Naive thymus-derived CD8-positive, alpha-beta T cell (primary cell): ENCODE data around the gene LHFPL6. TPM values are rescaled to one million over a fixed set of nuclear protein-coding genes. Genes with fewer than 3 reads are reported as not detected.
A peak's percentile ranks its signal among the peaks of the same experiment; 100 is the strongest.

Experiments used
- ATAC-seq, 2 donors: fragments of 150-1000 bp; cut with Tn5 transposase in 1 of 2; sonication (Bioruptor Pico), chemical (Tn5 transposase) in 1 of 2; 1 replicate in 1 of 2; 2 replicates in 1 of 2; pipeline ENCODE4 v1.10.0; 2021; ENCODE audit warnings: mild to moderate bottlenecking in 2 of 2, moderate library complexity in 2 of 2
- POLR2A ChIA-PET: fragments of 350-600 bp; sonication (Branson Sonifier 250); formaldehyde crosslinking; loops from one replicate; lab custom pipeline; 2021; ENCODE audit warnings: antibody characterized with exemption; lab: Charles Lee
- DNase-seq, 10 donors: peaks; one replicate each; pipeline versions ENCODE4 v3.0.0 to v3.0.0-alpha.2; 2020 to 2022
- H3K27ac Mint-ChIP-seq, 10 donors: one replicate each; pipeline ENCODE4 v1.8.0; 2020 to 2022; ENCODE audit warnings: mild to moderate bottlenecking in 10 of 10, mixed read lengths in 10 of 10, moderate library complexity in 4 of 10, inconsistent platforms in 1 of 10
- H3K27me3 Mint-ChIP-seq, 5 donors: one replicate each; pipeline ENCODE4 v1.8.0; 2021 to 2022; ENCODE audit warnings: mixed read lengths in 5 of 5
- H3K36me3 Mint-ChIP-seq, 3 donors: one replicate each; pipeline ENCODE4 v1.8.0; 2020 to 2022; ENCODE audit warnings: mixed read lengths in 3 of 3, mild to moderate bottlenecking in 2 of 3, inconsistent platforms in 1 of 3
- H3K4me1 Mint-ChIP-seq, 4 donors: one replicate each; pipeline ENCODE4 v1.8.0; 2021 to 2022; ENCODE audit warnings: mixed read lengths in 4 of 4
- H3K4me3 Mint-ChIP-seq, 10 donors: one replicate each; pipeline ENCODE4 v1.8.0; 2020 to 2022; ENCODE audit warnings: mild to moderate bottlenecking in 10 of 10, mixed read lengths in 10 of 10, moderate library complexity in 6 of 10, inconsistent platforms in 1 of 10
- H3K9me3 Mint-ChIP-seq, 9 donors: one replicate each; pipeline ENCODE4 v1.8.0; 2020 to 2022; ENCODE audit warnings: mixed read lengths in 9 of 9, mild to moderate bottlenecking in 3 of 9, inconsistent platforms in 1 of 9, moderate library complexity in 1 of 9
- polyA plus RNA-seq, 3 donors: library from polyadenylated mRNA; unstranded; fragments of 300-500 nt; fragmentation: Illumina TruSeq; gene quantifications; one replicate each; pipeline ENCODE4 v1.2.3, GENCODE V29; 2021
- total RNA-seq, 8 experiments: library from RNA in 2 of 8; stranded (reverse) in 2 of 8; gene quantifications; one replicate each; pipeline ENCODE4 v1.2.3 and lab custom pipeline; 2021 to 2026

LHFPL6 gene
- total and polyA plus RNA-seq, 5 experiments from 2014 or later: not detected

- no peaks in the 10 kb centered on the region for H3K4me1 Mint-ChIP-seq
- ATAC-seq (no peak), DNase-seq (no peak)
- POLR2A ChIA-PET: no interaction called here
- no peak overlapping the region for H3K27ac Mint-ChIP-seq
- H3K27me3 Mint-ChIP-seq: peaks cover 0 to 32% (median 0%) of the 10 kb centered on the region in 5 donors
- no peaks in the 10 kb centered on the region for H3K36me3 Mint-ChIP-seq
- H3K4me3 Mint-ChIP-seq: no peak overlapping the region
- H3K9me3 Mint-ChIP-seq: peaks cover 0 to 2% (median 0%) of the 10 kb centered on the region in 9 donors
These were observed 227.4 kb downstream of the LHFPL6 start for GRCh38 chr13:39375601-39376000.

DNA sequence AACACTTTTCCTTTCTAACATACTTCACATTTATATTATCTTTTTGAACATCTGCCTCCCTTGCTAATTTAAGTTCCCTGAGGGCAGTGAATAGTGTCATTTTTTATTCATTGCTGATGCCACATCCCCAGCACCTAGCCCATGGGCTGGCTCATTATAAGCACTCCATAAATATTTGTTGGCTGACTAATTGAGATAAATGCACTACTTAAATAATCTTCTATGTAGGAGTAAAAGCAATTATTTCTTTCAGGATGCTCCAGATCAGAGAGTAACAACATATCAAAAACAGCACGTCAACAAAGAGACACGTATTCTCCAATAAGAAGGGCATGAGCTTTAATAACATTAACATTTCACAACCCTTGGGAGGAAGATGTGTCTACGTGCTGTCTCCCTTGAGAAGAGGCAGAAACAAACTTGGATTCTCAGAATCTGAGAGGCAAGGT lies 228.2 kb downstream of the LHFPL6 start:
- Mint-ChIP-seq H3K4me3 (no peak overlapping the region), H3K9me3 (peaks cover 0 to 2% (median 0%) of the 10 kb centered on the region in 9 donors), H3K27me3 (peaks cover 0 to 32% (median 2%) of the 10 kb centered on the region in 5 donors), H3K27ac (no peak overlapping the region), H3K36me3 (no peaks in the 10 kb centered on the region), H3K4me1 (no peaks in the 10 kb centered on the region)
- POLR2A ChIA-PET: no interaction called here
- ATAC-seq: no peak
- DNase-seq: no peak

DNA sequence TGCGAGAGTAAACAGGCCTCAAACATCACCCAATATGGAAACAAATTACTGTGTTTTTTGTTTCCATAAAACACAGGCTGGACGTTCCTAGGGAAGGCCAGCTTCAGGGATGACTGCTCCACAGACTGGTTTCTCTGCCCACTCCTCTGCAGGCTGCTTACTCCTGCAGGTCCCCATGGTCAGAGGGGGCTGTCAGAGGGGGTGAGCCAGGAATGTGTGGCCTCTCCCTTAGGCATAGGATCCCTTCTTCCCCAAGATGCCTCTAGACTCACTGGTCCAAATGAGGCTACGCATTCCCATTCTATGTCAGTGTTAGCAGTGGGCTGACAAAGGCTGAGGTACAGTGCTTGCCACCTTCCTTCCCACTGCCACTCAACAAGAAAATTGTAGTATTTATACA lies 229.8 kb downstream of the LHFPL6 start:
- Mint-ChIP-seq H3K27me3 (peaks cover 0 to 29% (median 2%) of the 10 kb centered on the region in 5 donors), H3K36me3 (no peaks in the 10 kb centered on the region), H3K4me1 (no peaks in the 10 kb centered on the region), H3K27ac (no peak overlapping the region), H3K4me3 (no peak overlapping the region), H3K9me3 (peaks cover 0 to 2% (median 0%) of the 10 kb centered on the region in 9 donors)
- POLR2A ChIA-PET: no interaction called here
- no peak for ATAC-seq
- DNase-seq: no peak

DNA sequence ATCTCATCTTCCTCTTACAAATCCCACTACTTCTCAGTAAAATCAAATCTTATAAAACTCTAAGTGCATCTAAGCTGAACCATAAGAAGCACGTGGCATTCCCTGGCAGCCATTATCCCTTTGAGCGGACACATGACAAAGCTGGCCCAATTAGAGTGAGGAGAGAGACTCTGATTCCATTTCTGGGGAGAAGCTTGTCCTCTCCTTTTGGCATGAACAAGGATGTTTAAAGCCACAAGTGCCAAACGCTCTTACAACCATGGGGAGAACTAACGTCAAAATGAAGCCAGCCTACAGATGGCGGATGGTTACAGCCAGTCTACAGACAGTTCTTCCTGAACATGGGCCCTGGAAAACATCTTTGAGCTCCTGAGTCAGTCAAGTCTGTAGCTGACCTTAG lies 231.3 kb downstream of the LHFPL6 start:
- Mint-ChIP-seq H3K9me3 (peaks cover 0 to 2% (median 0%) of the 10 kb centered on the region in 9 donors), H3K27me3 (peaks cover 0 to 22% (median 3%) of the 10 kb centered on the region in 5 donors)
- POLR2A ChIA-PET: no interaction called here

DNA sequence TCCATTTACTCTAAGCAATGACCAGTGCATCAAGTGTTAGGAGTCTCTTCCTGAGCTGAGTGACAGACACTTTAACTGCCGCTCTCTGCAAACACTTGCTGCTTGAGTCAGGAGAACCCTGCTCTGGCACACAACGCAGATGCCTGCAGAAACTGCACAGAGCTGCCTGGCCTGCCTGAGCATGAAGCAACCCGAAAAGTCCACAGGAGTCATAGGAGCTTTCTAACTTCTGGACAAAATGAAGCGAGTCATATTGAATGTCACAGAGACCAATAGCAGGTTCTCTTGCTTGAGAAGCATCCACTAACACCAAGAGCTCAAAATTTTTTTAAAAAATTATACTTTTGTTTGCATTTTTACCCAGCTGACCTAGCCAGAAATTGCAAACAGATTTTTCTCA lies 232.4 kb downstream of the LHFPL6 start:
- H3K4me1 Mint-ChIP-seq: no peaks in the 10 kb centered on the region
- H3K36me3 Mint-ChIP-seq: no peaks in the 10 kb centered on the region
- DNase-seq: no peak
- H3K9me3 Mint-ChIP-seq: peaks cover 0 to 2% (median 0%) of the 10 kb centered on the region in 9 donors
- POLR2A ChIA-PET: no interaction called here
- ATAC-seq: no peak
- H3K4me3 Mint-ChIP-seq: no peak overlapping the region
- H3K27me3 Mint-ChIP-seq: peaks cover 0 to 27% (median 8%) of the 10 kb centered on the region in 5 donors
- H3K27ac Mint-ChIP-seq: no peak overlapping the region

More for the DNA sequence above, 231.3 kb downstream of the LHFPL6 start:
- Mint-ChIP-seq H3K4me3 (no peak overlapping the region), H3K4me1 (no peaks in the 10 kb centered on the region), H3K36me3 (no peaks in the 10 kb centered on the region), H3K27ac (no peak overlapping the region)
- ATAC-seq: no peak
- DNase-seq: no peak

- DNase-seq (no peak), ATAC-seq (no peak)
- H3K36me3 Mint-ChIP-seq: no peaks in the 10 kb centered on the region
- no peak overlapping the region for H3K4me3 Mint-ChIP-seq
- POLR2A ChIA-PET: no interaction called here
- peaks cover 0 to 2% (median 0%) of the 10 kb centered on the region in 9 donors for H3K9me3 Mint-ChIP-seq
- peaks cover 0 to 32% (median 8%) of the 10 kb centered on the region in 5 donors for H3K27me3 Mint-ChIP-seq
- H3K27ac Mint-ChIP-seq: no peak overlapping the region
- no peaks in the 10 kb centered on the region for H3K4me1 Mint-ChIP-seq
These were observed 232.9 kb downstream of the LHFPL6 start for GRCh38 chr13:39370048-39370447.

DNA sequence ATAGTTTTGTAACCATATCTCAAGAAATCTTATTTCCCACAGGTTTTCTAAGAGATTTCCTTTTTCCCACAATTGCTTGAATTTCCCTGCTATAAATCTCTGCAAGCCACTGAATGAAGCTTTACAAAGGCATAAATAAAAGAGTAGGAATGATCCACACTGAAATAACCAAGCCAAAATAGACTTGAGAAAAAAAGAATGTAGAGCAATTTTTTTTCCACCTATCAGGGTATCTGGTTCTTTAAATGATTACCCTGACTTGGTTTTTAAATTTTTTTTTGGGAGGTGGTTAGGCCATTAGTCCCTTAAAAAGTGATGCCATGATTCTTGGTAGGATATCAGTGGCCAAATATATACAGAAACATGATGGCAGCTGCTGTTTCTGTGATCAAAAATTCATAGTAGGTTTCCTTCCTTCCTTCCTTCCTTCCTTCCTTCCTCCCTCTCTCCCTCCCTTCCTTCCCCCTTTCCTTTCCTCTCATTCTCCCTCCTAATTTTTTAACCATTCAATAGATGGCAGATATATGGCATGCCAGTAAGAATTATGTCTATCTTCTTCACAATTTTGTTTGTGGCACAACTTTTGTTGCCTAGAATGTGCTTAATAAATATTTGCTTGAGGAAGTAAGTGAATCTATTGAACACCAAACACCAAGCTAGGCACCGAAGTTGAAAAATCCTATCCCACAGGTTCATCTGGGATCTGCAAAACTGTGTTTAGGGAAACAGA lies 233.7 kb downstream of the LHFPL6 start:
- H3K4me3 Mint-ChIP-seq: no peak overlapping the region
- no peaks in the 10 kb centered on the region for H3K36me3 Mint-ChIP-seq
- H3K27ac Mint-ChIP-seq: no peak overlapping the region
- POLR2A ChIA-PET: no interaction called here
- DNase-seq (no peak), ATAC-seq (no peak)
- no peaks in the 10 kb centered on the region for H3K4me1 Mint-ChIP-seq
- peaks cover 0 to 2% (median 0%) of the 10 kb centered on the region in 9 donors for H3K9me3 Mint-ChIP-seq
- H3K27me3 Mint-ChIP-seq: peaks cover 0 to 38% (median 8%) of the 10 kb centered on the region in 5 donors

- Mint-ChIP-seq H3K27me3 (peaks cover 0 to 25% (median 8%) of the 10 kb centered on the region in 5 donors), H3K27ac (no peak overlapping the region), H3K36me3 (no peaks in the 10 kb centered on the region), H3K9me3 (peaks cover 0 to 2% (median 0%) of the 10 kb centered on the region in 9 donors), H3K4me3 (no peak overlapping the region), H3K4me1 (no peaks in the 10 kb centered on the region)
- DNase-seq (no peak), ATAC-seq (no peak)
- POLR2A ChIA-PET: no interaction called here
These were observed 237.1 kb downstream of the LHFPL6 start for GRCh38 chr13:39365879-39366278.

- Mint-ChIP-seq H3K9me3 (peaks cover 0 to 2% (median 0%) of the 10 kb centered on the region in 9 donors), H3K36me3 (no peaks in the 10 kb centered on the region), H3K27ac (no peak overlapping the region), H3K4me1 (no peaks in the 10 kb centered on the region), H3K27me3 (peaks cover 0 to 25% (median 8%) of the 10 kb centered on the region in 5 donors), H3K4me3 (no peak overlapping the region)
- POLR2A ChIA-PET: no interaction called here
- ATAC-seq (no peak), DNase-seq (no peak)
These were observed 238.0 kb downstream of the LHFPL6 start for GRCh38 chr13:39364947-39365468.

DNA sequence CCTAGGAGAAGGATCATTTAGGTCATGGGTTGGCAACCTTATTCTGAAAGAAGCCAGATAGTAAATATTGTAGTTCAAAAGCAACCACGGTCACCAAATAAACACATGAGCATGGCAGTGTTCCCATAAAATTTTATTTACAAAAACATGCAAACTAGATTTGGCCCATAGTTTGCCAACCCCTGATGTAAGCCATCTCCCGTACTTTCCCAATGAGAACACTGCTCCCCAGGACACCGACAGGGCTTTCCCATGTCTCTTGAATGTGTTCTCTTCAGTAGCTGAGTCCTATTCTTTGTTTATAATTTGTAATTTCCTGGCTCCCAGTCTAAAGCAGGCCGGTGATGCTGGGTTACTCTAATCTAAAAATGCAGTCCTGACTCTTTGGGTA lies 239.6 kb downstream of the LHFPL6 start:
- H3K27ac Mint-ChIP-seq: peak overlapping the region in 1 of 10 donors; percentile 24
- H3K4me1 Mint-ChIP-seq: no peaks in the 10 kb centered on the region
- peaks cover 0 to 2% (median 0%) of the 10 kb centered on the region in 9 donors for H3K9me3 Mint-ChIP-seq
- ATAC-seq (no peak), DNase-seq (no peak)
- peaks cover 0 to 25% (median 8%) of the 10 kb centered on the region in 5 donors for H3K27me3 Mint-ChIP-seq
- no peak overlapping the region for H3K4me3 Mint-ChIP-seq
- H3K36me3 Mint-ChIP-seq: peaks cover 0 to 2% (median 0%) of the 10 kb centered on the region in 3 donors
- POLR2A ChIA-PET: no interaction called here

DNA sequence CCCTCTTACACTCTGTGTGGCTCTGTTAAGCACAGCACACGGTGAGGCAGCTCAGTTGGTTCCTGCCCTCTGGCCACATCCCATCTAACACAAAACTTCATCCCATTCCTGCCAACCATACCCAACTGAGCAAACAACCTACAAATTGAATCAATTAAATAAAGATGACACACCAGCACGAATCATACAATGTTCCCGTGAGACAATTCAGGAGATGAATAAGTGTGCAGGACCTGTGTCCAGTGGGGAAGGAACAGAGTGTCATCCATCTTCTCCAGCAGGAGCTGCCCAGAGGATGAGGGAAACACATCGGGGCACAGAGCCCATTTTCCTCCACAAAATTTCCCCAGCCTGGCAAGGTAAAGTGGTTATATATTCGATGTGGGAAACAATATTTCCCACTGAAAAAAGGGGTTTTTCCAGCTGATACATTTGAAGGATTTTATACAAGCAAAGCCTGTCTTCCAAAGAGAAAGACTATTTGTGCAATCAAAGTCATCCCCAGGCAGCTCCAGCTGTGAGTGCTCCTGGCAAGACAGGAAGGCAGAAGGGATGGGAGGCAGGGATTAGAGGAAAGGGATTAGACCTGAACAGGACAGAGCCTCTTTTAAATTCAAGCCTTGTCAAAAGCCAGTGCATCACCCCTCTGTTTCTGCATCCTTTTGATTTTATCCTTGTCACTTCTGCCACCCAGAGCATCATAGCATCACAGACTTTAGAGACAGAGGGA lies 240.2 kb downstream of the LHFPL6 start:
- Mint-ChIP-seq H3K4me3 (no peak overlapping the region), H3K4me1 (no peaks in the 10 kb centered on the region), H3K9me3 (peaks cover 0 to 3% (median 0%) of the 10 kb centered on the region in 9 donors), H3K27me3 (peaks cover 4 to 25% (median 8%) of the 10 kb centered on the region in 5 donors), H3K36me3 (peaks cover 0 to 5% (median 0%) of the 10 kb centered on the region in 3 donors), H3K27ac (peak overlapping the region in 1 of 10 donors; percentile 24)
- DNase-seq (no peak), ATAC-seq (no peak)
- POLR2A ChIA-PET: no interaction called here

GRCh38 chr13:39353988-39354387 lies 249.0 kb downstream of the LHFPL6 start:
- Mint-ChIP-seq H3K27me3 (peaks cover 10 to 20% (median 13%) of the 10 kb centered on the region in 5 donors), H3K36me3 (peaks cover 0 to 5% (median 0%) of the 10 kb centered on the region in 3 donors), H3K4me3 (no peak overlapping the region), H3K27ac (no peak overlapping the region), H3K4me1 (no peaks in the 10 kb centered on the region), H3K9me3 (peaks cover 0 to 3% (median 0%) of the 10 kb centered on the region in 9 donors)
- POLR2A ChIA-PET: no interaction called here
- DNase-seq: no peak
- no peak for ATAC-seq

GRCh38 chr13:39350461-39350881 lies 252.5 kb downstream of the LHFPL6 start:
- Mint-ChIP-seq H3K9me3 (no peaks in the 10 kb centered on the region), H3K4me3 (no peak overlapping the region), H3K36me3 (no peaks in the 10 kb centered on the region), H3K27ac (no peak overlapping the region), H3K27me3 (peaks cover 9 to 33% (median 14%) of the 10 kb centered on the region in 5 donors), H3K4me1 (no peaks in the 10 kb centered on the region)
- POLR2A ChIA-PET: no interaction called here
- no peak for ATAC-seq
- no peak for DNase-seq
